PC-9 (cell line): ENCODE measurements around the gene HSPA2.

Experiments used
- EZH2 ChIP-seq: fragments of 200-600 bp; sonication (generic); IDR thresholded peaks from 2 replicates; pipeline ENCODE4 v1.8.0; 2017; ENCODE audit warnings: antibody characterized with exemption, low read depth
- TF ChIP-seq, protein P1 (sequence below): fragments of 200-600 bp; sonication (generic); conservative IDR thresholded peaks from 2 replicates; pipeline ENCODE4 v1.6.1; 2017; ENCODE audit warnings: mixed run types, antibody characterized with exemption, mild to moderate bottlenecking, moderate library complexity

DNA sequence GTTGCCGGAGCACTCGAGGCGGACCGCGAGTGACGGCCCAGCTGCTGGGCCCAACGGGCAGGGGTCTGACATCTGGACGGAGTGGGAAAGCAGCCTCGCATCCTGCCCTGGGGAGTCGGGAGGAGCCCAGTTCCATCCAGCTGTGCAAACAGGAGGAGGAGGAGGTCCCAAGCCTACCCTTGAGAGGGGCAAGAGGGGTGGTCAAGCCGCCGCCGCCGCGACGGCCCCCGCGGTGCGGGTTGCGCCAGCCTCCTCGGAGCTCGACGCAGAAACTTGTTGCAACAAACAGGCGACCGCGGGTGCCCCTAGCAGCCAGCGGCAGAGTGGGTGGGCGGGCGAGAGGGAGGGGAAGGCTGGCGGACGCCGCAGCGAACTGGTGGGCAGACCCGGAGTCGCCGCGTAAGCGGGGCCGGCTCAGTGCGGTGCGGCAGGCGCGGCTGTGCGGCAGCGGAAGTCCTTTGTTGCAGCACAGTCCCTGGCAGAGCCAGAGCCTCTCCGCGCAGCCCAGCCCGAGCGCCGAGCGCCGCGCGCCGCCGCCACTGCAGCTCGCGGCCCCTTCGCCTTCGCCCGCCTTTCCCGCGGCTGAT lies 36.1 kb upstream of the HSPA2 start, which contains the start of gene ZBTB1:
- TF ChIP-seq, protein P1, sequence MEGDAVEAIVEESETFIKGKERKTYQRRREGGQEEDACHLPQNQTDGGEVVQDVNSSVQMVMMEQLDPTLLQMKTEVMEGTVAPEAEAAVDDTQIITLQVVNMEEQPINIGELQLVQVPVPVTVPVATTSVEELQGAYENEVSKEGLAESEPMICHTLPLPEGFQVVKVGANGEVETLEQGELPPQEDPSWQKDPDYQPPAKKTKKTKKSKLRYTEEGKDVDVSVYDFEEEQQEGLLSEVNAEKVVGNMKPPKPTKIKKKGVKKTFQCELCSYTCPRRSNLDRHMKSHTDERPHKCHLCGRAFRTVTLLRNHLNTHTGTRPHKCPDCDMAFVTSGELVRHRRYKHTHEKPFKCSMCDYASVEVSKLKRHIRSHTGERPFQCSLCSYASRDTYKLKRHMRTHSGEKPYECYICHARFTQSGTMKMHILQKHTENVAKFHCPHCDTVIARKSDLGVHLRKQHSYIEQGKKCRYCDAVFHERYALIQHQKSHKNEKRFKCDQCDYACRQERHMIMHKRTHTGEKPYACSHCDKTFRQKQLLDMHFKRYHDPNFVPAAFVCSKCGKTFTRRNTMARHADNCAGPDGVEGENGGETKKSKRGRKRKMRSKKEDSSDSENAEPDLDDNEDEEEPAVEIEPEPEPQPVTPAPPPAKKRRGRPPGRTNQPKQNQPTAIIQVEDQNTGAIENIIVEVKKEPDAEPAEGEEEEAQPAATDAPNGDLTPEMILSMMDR: no peak
- TF ChIP-seq EZH2: no peak
